A549 treated with AZD9567 at 1 μM for 4 hours (cell line): ENCODE results near the gene SQSTM1. TPM values are rescaled to one million over a fixed set of nuclear protein-coding genes. Genes with fewer than 3 reads are reported as not detected.

Experiments used
- total RNA-seq: library from RNA; stranded (reverse); fragments of 200-300 nt; extraction: Qiagen RNA extraction; gene quantifications from 5 replicates; pipeline ENCODE4 v1.2.3, GENCODE V29; 2022; ENCODE audit not compliant: insufficient read depth

The SQSTM1 gene
- 877 to 1,506 TPM (median 1,009 TPM) in 5 replicates for total RNA-seq

DNA sequence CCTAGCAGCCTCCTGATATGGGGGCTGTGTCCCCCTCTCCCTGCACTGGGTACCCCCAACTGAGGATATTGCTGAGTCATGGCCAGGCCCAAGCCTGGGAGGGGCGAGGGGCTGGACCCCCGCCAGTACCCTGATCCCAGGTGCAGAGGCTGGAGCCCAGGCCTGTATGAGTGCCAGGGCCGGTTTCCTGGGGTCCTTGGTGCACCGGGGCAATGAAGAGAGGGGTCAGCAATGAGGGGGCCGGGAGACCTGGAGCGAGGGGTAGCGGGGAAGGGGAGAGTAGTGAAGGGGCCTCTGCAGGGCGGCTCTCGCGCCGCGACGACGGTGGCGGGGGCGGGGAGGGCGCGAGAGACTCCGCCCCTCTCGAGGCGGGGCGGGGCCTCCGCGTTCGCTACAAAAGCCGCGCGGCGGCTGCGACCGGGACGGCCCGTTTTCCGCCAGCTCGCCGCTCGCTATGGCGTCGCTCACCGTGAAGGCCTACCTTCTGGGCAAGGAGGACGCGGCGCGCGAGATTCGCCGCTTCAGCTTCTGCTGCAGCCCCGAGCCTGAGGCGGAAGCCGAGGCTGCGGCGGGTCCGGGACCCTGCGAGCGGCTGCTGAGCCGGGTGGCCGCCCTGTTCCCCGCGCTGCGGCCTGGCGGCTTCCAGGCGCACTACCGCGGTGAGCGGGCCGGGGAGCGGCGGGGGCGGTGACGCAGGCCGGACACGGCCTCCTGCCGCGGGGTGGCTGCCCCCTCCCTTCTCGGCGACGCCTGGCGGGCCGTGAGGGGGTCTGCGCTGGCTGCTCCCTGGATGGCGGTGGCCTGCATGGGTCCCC lies at the start of gene SQSTM1:
TSS of gene SQSTM1 (plus strand) at position 423 of the 815 bp plus-strand sequence. CDS start at position 455, 32 bp downstream.

DNA sequence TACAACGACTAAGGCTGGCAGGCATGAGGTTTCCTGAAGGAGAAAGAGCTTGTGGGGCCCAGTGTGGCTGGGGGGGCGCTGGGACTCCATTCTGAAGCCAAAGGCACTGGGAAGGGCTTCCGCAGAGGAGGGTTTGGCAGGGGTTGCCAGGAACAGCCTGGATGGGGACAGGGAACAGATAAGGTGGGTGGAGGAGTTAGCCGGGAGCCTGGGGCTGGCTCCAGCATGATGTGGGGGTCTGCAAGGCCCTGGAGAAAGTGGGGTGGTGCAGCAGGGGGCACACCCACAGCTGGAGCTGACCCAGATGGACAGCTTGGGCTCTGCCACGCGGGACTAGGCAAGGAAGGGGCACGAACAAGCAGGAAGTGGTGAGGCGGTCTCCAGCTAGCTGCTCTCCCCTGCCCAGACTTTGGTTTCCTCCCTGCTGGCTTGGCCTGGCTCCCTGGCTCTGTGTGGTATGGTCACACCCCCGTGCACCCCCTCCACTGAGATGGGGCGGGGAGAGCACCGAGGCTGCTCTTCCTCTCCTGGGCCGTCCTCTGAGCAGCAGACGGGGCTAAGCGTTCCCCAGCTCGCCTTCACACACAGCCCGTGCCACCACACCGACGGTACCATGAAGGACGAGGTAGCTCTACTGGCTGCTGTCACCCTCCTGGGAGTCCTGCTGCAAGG lies 27.1 kb upstream of the SQSTM1 start, which contains the start of gene LTC4S:
TSS of gene LTC4S (plus strand) at position 519 of the 672 bp plus-strand sequence. CDS start at position 614, 95 bp downstream.

DNA sequence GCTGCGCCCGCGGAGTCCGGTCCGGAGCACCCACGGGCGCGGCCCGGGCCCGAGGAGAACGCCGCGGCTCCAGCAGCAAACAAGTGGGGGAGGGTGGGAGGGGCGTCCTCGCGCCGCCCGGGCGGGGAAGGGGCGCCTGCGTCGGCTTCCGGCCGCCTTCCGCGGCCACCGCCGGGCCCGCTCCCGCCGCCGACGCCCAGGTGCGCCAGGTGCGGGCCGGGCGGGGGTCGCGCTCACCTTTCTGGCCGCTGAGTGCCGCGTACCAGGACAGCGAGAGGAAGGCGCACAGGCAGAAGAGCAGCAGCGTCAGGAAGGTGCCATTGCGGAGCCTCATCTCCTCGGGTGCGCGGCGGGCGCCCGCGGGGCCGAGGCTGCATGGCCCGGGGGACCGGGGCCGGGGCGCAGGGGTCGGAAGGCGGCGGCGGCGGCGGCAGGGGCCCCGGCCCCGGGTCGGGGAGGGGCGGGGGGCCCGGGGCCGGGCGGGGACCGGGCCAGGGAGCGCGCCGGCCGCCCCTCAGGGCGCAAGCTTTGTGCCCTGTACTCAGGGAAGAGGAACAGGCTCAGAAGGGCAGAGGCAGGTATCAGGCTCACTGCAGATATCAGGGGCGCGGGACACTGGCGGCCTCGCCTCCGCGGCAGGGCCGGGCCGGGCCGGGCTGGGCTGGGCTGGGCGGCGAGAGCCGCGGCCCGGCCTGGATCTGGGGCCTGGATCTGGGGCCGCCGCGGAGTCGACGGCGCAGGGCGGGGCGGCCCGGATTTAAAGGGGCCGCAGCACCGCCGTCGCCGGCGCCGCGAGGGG lies 14.3 kb upstream of the SQSTM1 start, which contains the start of gene MGAT4B:
TSS of gene MGAT4B (minus strand) at position 617 of the 799 bp plus-strand sequence. CDS start at position 334, 283 bp downstream.

DNA sequence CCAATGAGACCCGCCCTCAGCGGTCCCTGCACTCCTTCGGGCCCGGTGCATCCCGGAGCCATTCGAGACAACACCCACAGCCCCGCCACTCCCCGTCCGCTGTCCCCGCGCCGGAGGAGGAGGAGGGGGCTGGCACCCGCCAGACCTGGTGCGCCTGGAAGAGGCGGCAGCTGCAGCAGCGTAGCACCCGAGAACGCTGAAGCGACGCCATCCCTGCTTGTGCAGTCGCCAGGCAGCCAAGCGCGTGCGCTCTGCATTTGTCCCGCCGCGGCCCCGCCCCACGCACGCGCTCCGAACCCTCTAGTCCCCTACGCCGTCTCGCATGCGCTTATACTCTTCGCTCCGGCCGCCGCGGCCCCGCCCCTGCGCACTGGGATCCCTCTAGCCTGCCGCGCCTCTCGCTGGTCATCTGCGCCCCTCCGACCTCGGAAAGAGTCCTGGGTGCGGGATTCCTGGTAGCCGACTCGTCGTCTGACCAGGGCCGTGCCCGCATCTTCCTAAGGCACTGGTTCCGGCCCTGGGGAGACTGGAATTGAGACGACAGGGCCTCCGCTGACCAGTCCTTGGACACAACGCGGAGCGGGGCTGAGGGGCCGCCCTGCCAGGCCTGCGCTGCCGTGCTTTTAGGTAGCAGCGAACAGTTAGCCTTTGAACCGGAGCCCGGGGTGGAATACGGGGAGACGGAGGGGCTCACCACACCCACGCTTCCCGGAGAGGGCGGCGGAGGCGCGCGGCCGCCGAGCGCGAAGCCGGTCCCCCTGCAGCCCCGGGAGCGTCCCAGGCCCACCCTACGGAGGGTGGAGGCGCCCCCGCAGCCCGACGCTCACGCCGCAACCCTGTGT lies 38.1 kb downstream of the SQSTM1 start, which contains the start of gene MRNIP:
TSS of gene MRNIP (minus strand) at position 232 of the 842 bp plus-strand sequence. CDS start at position 211, 21 bp downstream.

Other genes starting within 250 kb of the SQSTM1 start
- 480 to 671 TPM (median 491 TPM) in 5 replicates for gene HNRNPH1, start 197.2 kb upstream of the SQSTM1 start, total RNA-seq
- not detected in 5 replicates for gene CBY3, start 139.9 kb upstream of the SQSTM1 start, total RNA-seq
- 336 to 487 TPM (median 351 TPM) in 5 replicates for gene CANX, start 121.9 kb upstream of the SQSTM1 start, total RNA-seq
- gene MAML1, start 88.1 kb upstream of the SQSTM1 start, total RNA-seq = 17.6 to 41.2 TPM (median 20.7 TPM) in 5 replicates
- 0.21 to 0.42 TPM (median 0.39 TPM) in 3 of 5 replicates, not detected in the others for gene LTC4S, start 26.9 kb upstream of the SQSTM1 start, total RNA-seq
- gene MGAT4B, start 14.0 kb upstream of the SQSTM1 start, total RNA-seq = 175 to 217 TPM (median 208 TPM) in 5 replicates
- 14.6 to 27.9 TPM (median 26.5 TPM) in 5 replicates for gene MRNIP, start 37.9 kb downstream of the SQSTM1 start, total RNA-seq
- 57.2 to 66.3 TPM (median 66.0 TPM) in 5 replicates for gene TBC1D9B, start 87.0 kb downstream of the SQSTM1 start, total RNA-seq